Activated CD4-positive, alpha-beta T cell treated with anti-CD3 and anti-CD28 coated beads, Interleukin-2, amount 50 U/mL, for 1 hour (primary cell): Measurements from ENCODE around the gene MISP.

Experiments used
- DNase-seq: peaks from one replicate; pipeline ENCODE4 v3.0.0-alpha.2; 2020

MISP gene

GRCh38 chr19:812049-812746 lies 61.3 kb downstream of the MISP start:
- DNase-seq: no peak

- DNase-seq: no peak
Measured at GRCh38 chr19:812747-813218, 61.9 kb downstream of the MISP start.

GRCh38 chr19:813219-814151 lies 62.6 kb downstream of the MISP start:
- no peak for DNase-seq
